ENCODE measurements around the gene TMEM183A.

The TMEM183A gene

DNA sequence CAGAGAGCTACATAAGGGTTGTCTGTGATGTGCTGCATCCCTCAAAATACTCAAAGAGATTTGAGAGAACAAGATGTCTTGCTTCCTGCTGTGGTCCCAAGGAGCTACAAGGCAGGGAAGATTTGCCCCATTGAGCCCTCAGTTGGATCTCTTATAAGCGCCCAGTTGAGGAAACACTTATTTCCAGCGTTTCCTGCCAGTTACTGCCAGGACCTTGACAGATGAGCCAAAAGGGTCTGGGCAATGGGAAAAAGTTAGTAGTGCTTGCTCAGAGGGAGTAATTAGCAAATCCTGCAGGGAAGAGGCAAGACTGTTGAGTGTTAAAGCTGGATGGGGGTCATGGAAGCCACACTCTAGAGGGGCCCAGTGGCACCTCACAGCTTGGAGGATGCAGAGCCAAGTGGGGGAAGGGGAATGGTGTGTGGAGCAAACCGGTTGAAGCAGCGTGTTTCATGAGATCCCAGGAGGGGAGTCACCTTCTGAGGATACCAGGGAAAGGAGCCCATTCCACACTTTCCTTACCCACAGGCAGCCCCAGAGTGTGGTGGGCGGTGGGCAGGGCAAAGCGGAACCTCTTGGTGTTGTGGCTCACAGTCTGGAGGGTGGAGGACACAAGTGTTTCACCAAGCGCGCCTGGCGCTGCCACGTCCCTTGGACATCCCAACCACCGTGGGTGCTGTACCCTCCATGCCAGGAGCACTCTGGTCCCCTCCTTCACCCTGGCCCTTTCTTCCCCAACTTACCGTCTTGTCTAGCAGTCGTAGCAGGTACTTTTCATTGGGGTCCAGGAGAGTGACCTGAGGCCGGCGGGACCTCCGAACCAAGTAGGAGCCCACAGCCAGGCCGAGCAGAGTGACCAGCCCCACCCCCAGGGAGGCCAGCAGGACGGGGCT lies 40.9 kb upstream of the TMEM183A start:
- TF ChIP-seq TAF1 (IDR thresholded peaks at IDR 0.05; ENCODE audit: low read depth, low read length) (no peak), PAX5 (IDR thresholded peaks at IDR 0.05; ENCODE audit: insufficient read depth, low read length, severe bottlenecking) (no peak), POU2F2 (IDR thresholded peaks at IDR 0.05; ENCODE audit: low read depth, low read length) (no peak), POLR2AphosphoS5 (IDR thresholded peaks at IDR 0.05; ENCODE audit: low read depth, low read length) (no peak), SPI1 (IDR thresholded peaks at IDR 0.05; ENCODE audit: low read depth, low read length) (no peak), POLR2A (IDR thresholded peaks at IDR 0.05; ENCODE audit: low read depth, low read length) (no peak)
- no peak for FAIRE-seq
- no peak for DNase-seq (ENCODE audit: insufficient read length, low spot score)

DNA sequence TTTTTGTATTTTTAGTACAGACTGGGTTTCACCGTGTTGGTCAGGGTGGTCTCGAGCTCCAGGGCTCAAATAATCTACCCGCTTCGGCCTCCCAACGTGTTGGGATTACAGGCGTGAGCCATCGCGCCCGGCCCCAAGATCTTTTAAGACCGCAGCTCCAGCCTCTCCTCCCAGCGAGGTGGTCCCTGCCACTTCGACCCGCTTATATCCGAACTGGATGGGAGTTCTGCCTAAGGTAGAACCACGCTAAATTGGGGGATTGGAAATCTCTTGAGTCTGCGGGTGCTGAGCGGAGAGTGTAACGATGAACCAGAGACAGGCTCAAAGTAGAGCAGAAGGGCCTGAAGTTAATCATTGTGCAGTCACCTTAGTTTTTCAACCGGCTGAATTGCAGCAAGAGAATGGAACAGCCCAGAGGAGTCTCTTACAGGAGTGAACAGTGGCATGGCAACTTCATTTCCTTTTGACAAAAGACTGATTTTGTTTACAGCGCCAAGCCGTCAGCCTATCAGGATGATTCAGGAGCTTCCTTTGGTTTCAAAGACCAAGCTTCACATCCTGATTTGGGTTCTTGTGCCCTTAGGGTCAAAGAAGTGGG lies 39.4 kb upstream of the TMEM183A start:
- TF ChIP-seq POU2F2 (IDR thresholded peaks at IDR 0.05; ENCODE audit: low read depth, low read length) (no peak), SPI1 (IDR thresholded peaks at IDR 0.05; ENCODE audit: low read depth, low read length) (no peak), POLR2AphosphoS5 (IDR thresholded peaks at IDR 0.05; ENCODE audit: low read depth, low read length) (no peak), POLR2A (IDR thresholded peaks at IDR 0.05; ENCODE audit: low read depth, low read length) (no peak), PAX5 (IDR thresholded peaks at IDR 0.05; ENCODE audit: insufficient read depth, low read length, severe bottlenecking) (no peak), TAF1 (IDR thresholded peaks at IDR 0.05; ENCODE audit: low read depth, low read length) (no peak)
- peak; percentile 15 for DNase-seq (ENCODE audit: insufficient read length, low spot score)
- FAIRE-seq, result peak; percentile 5

DNA sequence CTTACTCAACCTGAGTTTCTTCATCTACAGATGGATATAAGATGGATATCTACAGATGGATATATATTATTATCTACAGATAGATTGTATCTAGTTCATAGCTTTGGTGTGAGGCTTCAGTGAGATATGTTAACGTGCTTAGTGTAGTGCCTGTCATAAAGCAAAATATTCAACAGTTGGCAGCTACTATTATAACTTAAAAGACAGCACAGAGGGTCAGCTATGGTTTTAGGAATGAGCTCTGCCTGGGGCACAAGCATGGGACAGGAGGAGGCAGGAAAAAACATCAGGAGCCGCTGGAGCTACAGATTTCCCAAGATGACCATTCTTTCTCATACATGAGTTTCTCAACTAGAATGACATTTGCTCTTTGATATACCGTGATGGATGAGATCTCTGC lies 38.8 kb upstream of the TMEM183A start:
- no peak for DNase-seq (ENCODE audit: insufficient read length, low spot score)
- TF ChIP-seq POLR2AphosphoS5 (IDR thresholded peaks at IDR 0.05; ENCODE audit: low read depth, low read length), result no peak
- no peak for FAIRE-seq

DNA sequence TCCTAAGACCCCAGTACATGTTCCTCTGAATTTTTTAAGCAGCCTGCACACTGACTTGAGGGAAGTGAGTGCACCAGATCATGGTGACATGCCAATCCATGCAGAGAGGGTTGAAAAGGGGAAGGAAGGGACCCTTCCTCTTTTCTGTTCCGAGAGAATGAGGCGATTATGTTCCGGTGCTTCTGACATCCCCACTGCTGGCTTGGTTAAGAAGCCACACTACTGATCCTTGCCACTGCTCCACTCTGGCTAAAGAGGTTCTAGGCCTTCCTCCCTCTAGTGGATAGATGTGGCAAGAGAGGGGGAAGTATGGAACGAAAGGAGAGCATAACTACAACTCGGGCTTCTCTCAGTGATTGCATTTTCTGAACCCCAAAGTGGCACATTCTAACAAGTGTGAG lies 38.3 kb upstream of the TMEM183A start:
- FAIRE-seq, result peak; percentile 83
- TF ChIP-seq POLR2A (IDR thresholded peaks at IDR 0.05; ENCODE audit: low read depth, low read length) (no peak), POU2F2 (IDR thresholded peaks at IDR 0.05; ENCODE audit: low read depth, low read length) (no peak), POLR2AphosphoS5 (IDR thresholded peaks at IDR 0.05; ENCODE audit: low read depth, low read length) (no peak), PAX5 (IDR thresholded peaks at IDR 0.05; ENCODE audit: insufficient read depth, low read length, severe bottlenecking) (no peak), TAF1 (IDR thresholded peaks at IDR 0.05; ENCODE audit: low read depth, low read length) (no peak), SPI1 (IDR thresholded peaks at IDR 0.05; ENCODE audit: low read depth, low read length) (peak; percentile 62)

DNA sequence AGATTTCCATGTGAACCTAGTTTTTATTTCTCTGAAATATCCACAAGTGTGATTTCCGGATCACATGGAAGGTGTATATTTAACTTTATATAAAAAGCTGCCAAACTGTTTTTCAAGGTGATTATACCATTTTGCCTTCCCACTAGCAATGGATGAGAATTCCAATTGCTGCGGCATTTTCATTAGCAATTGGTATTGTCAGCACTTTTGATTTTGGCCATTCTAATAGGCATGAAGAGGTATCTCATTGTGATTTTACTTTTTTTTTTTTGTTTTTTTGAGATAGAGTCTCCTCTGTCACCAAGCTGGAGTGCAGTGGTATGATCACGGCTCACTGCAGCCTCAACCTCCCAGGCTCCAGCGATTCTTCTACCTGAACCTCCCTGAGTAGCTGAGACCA lies 35.1 kb upstream of the TMEM183A start:
- FAIRE-seq, result no peak
- TF ChIP-seq POLR2A (IDR thresholded peaks at IDR 0.05; ENCODE audit: low read depth, low read length), result no peak
- TF ChIP-seq POLR2AphosphoS5 (IDR thresholded peaks at IDR 0.05; ENCODE audit: low read depth, low read length), result no peak
- TF ChIP-seq PAX5 (IDR thresholded peaks at IDR 0.05; ENCODE audit: insufficient read depth, low read length, severe bottlenecking), result no peak
- no peak for TF ChIP-seq SPI1 (IDR thresholded peaks at IDR 0.05; ENCODE audit: low read depth, low read length)
- TF ChIP-seq POU2F2 (IDR thresholded peaks at IDR 0.05; ENCODE audit: low read depth, low read length), result no peak
- no peak for TF ChIP-seq TAF1 (IDR thresholded peaks at IDR 0.05; ENCODE audit: low read depth, low read length)
- no peak for DNase-seq (ENCODE audit: insufficient read length, low spot score)

More for the DNA sequence above, 38.3 kb upstream of the TMEM183A start:
- DNase-seq (ENCODE audit: insufficient read length, low spot score), result peak; percentile 60

DNA sequence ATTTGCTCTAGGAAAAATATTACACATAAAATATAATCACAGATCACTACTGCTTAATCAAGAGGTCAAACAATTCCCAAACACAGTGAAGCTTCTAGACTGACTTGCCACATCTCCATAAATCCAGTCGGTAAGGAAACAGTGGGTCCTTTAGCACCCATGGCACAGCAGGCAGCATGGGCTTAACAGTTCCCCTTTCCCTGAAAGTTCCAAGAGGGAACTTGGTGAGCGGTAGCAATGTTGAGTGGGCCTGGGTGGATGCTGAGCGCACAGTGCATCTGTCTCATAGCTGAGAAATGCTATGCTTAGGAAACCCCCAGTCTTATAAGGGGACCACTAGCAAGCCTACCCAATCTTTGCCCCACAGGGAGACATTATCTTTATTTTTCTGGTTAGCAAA lies 32.3 kb upstream of the TMEM183A start:
- no peak for FAIRE-seq
- no peak for TF ChIP-seq PAX5 (IDR thresholded peaks at IDR 0.05; ENCODE audit: insufficient read depth, low read length, severe bottlenecking)
- no peak for TF ChIP-seq SPI1 (IDR thresholded peaks at IDR 0.05; ENCODE audit: low read depth, low read length)
- TF ChIP-seq POLR2A (IDR thresholded peaks at IDR 0.05; ENCODE audit: low read depth, low read length), result no peak
- no peak for TF ChIP-seq POU2F2 (IDR thresholded peaks at IDR 0.05; ENCODE audit: low read depth, low read length)
- no peak for TF ChIP-seq POLR2AphosphoS5 (IDR thresholded peaks at IDR 0.05; ENCODE audit: low read depth, low read length)
- TF ChIP-seq TAF1 (IDR thresholded peaks at IDR 0.05; ENCODE audit: low read depth, low read length), result no peak
- no peak for DNase-seq (ENCODE audit: insufficient read length, low spot score)

DNA sequence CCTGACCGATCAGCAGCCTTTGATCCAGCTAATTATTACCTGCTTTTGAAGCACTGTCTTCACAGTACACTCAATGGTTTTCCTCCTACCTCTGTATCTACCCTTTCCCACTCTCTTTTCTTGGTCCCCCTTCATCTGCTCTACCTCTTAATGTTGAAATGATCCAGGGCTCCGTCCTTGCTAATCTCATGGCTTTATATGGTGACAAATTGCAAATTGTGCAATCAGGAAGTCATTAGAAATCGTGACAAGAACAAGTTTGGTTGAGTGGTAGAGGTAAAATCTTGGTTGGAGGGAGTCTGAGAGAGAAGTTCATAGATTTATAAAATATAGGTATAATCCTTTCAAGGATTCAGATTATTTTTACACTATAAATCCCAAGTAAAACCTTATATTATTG lies 30.5 kb upstream of the TMEM183A start:
- no peak for FAIRE-seq
- TF ChIP-seq PAX5 (IDR thresholded peaks at IDR 0.05; ENCODE audit: insufficient read depth, low read length, severe bottlenecking) (no peak), POLR2A (IDR thresholded peaks at IDR 0.05; ENCODE audit: low read depth, low read length) (no peak), TAF1 (IDR thresholded peaks at IDR 0.05; ENCODE audit: low read depth, low read length) (no peak), POU2F2 (IDR thresholded peaks at IDR 0.05; ENCODE audit: low read depth, low read length) (no peak), POLR2AphosphoS5 (IDR thresholded peaks at IDR 0.05; ENCODE audit: low read depth, low read length) (no peak), SPI1 (IDR thresholded peaks at IDR 0.05; ENCODE audit: low read depth, low read length) (no peak)
- no peak for DNase-seq (ENCODE audit: insufficient read length, low spot score)

DNA sequence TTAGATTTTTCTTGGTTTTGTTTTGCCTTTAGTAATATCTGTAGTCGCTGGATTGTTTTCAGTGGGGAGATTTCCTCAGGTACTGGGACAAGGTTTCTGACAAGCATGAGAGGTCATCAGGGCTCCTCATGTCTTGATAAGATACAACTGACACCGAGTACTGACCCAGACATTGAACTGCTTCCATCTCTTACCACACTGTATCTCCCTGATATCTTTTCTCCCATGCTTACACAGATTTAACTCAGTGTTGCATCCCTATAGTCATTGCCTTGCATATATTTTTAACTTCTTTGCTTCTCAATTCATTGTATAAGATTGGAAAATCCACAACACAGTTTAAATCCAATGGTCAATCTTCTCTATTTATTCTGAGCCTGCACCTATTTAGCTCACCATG lies 27.7 kb upstream of the TMEM183A start:
- TF ChIP-seq POLR2AphosphoS5 (IDR thresholded peaks at IDR 0.05; ENCODE audit: low read depth, low read length) (no peak), POLR2A (IDR thresholded peaks at IDR 0.05; ENCODE audit: low read depth, low read length) (no peak), SPI1 (IDR thresholded peaks at IDR 0.05; ENCODE audit: low read depth, low read length) (no peak), POU2F2 (IDR thresholded peaks at IDR 0.05; ENCODE audit: low read depth, low read length) (no peak), PAX5 (IDR thresholded peaks at IDR 0.05; ENCODE audit: insufficient read depth, low read length, severe bottlenecking) (no peak), TAF1 (IDR thresholded peaks at IDR 0.05; ENCODE audit: low read depth, low read length) (no peak)
- DNase-seq (ENCODE audit: insufficient read length, low spot score) (no peak), FAIRE-seq (no peak)

DNA sequence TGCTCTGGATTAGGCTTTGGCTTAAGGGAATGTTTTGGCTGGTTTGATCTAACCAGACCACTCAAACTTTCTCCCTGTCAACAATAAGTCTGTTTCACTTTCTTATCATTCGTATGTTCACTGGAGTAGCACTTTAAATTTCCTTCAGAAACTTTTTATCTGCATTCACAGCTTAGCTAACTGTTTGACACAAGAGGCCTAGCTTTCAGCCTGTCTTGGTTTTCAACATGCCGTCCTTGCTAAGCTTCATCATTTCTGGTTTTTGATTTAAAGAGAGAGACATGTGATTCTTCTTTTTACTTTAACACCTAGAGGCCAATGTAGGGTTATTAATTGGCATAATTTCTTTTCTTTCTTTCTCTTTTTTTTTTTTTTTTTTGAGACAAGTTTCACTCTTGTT lies 25.2 kb upstream of the TMEM183A start:
- no peak for DNase-seq (ENCODE audit: insufficient read length, low spot score)
- no peak for TF ChIP-seq TAF1 (IDR thresholded peaks at IDR 0.05; ENCODE audit: low read depth, low read length)
- no peak for FAIRE-seq

Data from GM12891 (cell line).